Measurements from ENCODE around the gene AOPEP.

AOPEP gene

DNA sequence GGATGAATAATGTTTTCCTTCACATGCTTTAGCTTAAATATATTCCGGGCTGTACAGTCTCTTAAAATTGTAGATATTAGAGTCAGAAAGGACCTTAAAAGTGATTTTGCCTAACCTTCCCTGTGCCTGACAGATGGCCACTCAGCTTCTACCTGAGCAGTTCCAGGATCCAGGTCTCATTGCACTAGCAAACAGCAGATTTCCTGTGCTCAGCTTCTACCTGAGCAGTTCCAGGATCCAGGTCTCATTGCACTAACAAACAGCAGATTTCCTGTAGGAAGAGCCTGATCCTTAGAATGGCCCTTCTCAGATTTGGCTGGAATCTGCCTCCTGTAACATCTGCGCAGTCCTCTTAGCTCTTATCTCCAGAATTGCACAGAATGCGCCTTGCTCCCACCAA, 219.8 kb downstream of the AOPEP start:
- TF ChIP-seq, protein P1, sequence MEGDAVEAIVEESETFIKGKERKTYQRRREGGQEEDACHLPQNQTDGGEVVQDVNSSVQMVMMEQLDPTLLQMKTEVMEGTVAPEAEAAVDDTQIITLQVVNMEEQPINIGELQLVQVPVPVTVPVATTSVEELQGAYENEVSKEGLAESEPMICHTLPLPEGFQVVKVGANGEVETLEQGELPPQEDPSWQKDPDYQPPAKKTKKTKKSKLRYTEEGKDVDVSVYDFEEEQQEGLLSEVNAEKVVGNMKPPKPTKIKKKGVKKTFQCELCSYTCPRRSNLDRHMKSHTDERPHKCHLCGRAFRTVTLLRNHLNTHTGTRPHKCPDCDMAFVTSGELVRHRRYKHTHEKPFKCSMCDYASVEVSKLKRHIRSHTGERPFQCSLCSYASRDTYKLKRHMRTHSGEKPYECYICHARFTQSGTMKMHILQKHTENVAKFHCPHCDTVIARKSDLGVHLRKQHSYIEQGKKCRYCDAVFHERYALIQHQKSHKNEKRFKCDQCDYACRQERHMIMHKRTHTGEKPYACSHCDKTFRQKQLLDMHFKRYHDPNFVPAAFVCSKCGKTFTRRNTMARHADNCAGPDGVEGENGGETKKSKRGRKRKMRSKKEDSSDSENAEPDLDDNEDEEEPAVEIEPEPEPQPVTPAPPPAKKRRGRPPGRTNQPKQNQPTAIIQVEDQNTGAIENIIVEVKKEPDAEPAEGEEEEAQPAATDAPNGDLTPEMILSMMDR (IDR thresholded peaks at IDR 0.05; ENCODE audit: borderline replicate concordance, insufficient read depth, low read depth, low read length), result no peak
- H3K4me3 ChIP-seq (ENCODE audit: low read depth, low read length), result no peak overlapping the region

DNA sequence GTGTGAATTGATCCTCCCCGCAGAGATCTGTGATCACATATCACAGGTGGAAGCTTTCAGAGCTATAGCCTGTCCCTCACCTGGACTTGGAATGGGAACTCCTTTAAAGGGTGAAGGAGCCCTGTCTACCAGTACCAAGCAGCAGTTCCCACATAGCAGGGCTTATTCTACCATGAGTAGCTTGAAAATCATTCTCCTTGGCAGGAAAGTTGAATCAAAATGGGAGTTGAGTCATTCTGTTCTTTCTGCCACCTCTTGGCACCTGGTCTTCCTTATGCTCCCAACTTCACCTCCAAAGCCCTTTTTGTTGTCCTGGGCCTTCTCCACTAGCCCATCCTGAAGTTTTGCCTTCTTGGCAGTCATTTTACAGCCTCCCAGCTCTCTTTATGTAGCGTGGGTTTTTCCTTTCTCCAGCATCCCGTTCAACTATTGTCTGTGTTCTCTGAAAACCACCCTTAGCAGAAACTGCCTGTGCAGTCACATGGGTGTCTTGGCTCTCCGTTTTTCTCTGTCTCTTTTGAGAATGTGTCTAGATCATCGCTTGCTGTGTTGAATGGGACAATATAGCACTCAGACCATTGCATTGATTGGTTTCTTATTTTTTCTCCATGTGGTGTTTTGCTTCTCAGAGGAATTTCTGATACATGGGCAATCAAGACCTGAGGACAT, 222.2 kb downstream of the AOPEP start:
- TF ChIP-seq, protein P1 (IDR thresholded peaks at IDR 0.05; ENCODE audit: borderline replicate concordance, insufficient read depth, low read depth, low read length), result no peak
- H3K4me3 ChIP-seq (ENCODE audit: low read depth, low read length), result no peak overlapping the region

DNA sequence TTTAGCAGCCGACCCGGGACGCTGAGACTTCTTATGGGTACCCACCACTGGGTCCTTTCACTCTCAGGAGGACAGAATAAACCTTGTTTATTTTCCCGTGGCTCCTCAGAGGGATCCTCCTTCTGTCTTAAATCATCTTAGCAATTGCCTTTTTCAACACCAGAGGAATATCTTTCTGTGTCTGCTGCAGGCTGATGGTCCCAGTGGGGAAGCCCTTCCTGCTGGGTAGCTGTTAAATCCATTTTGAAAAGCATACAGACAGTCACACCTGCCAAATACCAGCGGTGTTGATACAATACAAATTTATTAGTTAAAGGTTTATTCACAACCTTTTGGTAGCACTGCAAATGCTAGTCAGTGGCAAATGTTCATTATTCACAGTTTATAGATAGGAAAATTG, 222.9 kb downstream of the AOPEP start:
- TF ChIP-seq, protein P1 (IDR thresholded peaks at IDR 0.05; ENCODE audit: borderline replicate concordance, insufficient read depth, low read depth, low read length), result no peak
- H3K4me3 ChIP-seq (ENCODE audit: low read depth, low read length), result no peak overlapping the region

DNA sequence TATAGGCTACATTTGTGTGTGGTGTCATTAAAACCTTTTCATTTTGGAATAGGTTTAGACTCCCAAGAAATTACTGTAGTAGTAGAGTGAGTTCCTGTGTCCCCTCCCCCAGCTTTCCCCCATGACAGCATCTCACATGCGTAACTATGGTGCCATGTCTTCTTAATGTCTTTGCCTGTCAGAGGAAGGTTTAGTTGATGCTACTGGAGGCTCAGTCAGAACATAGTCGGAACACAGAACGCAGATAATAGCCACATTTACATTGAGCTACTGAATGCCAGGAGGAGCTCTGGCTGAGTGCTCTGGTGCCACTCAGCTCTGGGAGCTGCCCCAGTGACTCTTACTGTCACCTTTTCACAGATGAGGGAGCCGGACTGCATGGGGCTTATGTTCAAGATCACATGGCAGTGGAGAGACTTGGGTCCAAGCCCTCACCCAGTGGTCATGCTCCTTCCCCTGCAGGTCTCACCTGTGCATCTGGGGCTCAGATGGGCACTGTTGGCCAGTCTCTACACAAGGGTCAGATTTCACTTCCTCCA, 223.6 kb downstream of the AOPEP start:
- H3K4me3 ChIP-seq (ENCODE audit: low read depth, low read length), result no peak overlapping the region
- TF ChIP-seq, protein P1 (IDR thresholded peaks at IDR 0.05; ENCODE audit: borderline replicate concordance, insufficient read depth, low read depth, low read length), result no peak

DNA sequence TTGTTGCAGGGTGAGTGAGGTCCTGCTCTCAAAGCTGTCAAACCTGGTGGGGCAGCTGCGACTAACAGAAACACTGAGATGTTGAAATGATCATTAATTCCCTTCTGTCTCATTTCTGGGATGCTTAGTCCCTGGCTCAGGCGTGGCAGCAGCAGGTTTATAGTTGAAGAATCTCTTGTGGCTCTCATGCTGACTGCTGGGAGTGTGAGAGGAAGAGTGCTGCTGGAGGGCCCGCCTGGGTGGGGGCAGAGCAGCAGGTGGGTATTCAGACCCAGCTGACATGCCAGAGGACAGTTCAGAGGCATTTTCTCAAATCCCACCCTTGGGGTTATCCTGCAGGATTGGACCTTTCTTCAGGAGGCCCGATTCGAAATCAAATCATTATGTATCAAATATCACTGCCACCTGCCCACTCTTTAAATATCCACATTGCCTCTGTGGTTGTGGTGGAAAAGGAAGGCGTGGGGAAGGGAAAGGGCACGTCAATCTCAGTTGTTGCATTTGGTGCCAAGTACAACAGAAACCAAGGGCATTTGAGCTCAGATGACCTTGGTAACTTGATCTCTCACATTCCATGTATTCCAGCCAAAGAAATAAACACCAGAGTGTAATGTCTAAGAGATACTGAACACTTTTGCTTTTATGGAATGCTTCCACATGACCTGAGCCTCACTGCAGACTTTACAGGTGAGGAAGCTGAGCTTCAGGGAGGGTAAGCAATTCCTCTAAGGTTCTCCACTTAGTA, 224.3 kb downstream of the AOPEP start:
- no peak overlapping the region for H3K4me3 ChIP-seq (ENCODE audit: low read depth, low read length)
- TF ChIP-seq, protein P1 (IDR thresholded peaks at IDR 0.05; ENCODE audit: borderline replicate concordance, insufficient read depth, low read depth, low read length), result no peak

DNA sequence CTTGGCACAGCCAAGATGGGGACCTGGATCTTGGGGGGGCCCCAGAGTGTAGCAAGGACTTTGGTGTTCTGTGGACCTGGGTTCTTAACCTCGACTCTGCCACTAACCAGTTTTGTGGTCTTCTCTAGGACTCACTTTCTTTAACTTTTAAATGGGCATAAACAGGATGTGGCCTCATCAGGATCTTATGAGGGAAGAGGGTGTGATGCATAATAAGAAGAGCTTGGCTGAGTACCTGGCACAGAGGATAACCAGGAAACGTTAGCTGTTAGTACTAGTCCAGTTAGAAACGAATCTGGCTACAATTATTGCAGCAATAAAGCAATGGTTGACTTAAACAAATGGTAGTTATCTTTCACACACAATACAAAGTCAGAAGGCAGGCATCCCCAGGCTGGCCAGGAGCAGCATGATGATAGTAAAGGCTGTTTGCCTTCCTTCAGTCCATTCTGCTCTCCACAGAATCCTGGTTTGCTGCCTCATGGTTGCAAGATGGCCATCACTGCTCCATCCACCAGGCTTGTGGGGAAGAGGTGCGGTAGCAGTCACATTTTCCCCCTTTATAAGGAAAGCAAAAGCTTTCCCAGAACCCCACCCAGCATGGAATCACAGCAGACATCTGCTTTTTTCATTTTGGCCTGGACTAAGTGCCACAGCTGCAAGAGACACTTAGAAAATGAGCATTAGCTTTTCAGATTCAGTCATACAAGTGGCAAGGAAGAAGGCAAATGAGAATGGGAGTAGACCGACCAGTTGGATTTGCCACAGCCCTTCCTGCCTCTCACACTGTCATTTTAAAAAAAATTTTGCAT, 225.0 kb downstream of the AOPEP start:
- H3K4me3 ChIP-seq (ENCODE audit: low read depth, low read length), result no peak overlapping the region
- TF ChIP-seq, protein P1 (IDR thresholded peaks at IDR 0.05; ENCODE audit: borderline replicate concordance, insufficient read depth, low read depth, low read length), result no peak

Data from GM12875 (cell line).